Stimulated activated CD4-positive, alpha-beta T cell treated with anti-CD3 and anti-CD28 coated beads, Interleukin-4, amount 100 ng/mL, for 48 hours (primary cell): ENCODE data around the gene UFC1.

Experiments
- DNase-seq, 2 donors: peaks; one replicate each; pipeline ENCODE4 v3.0.0-alpha.2; 2020; ENCODE audit warnings: low read depth in 2 of 2

UFC1 gene

GRCh38 chr1:161168906-161169305 is 15.1 kb downstream of the UFC1 start:
- DNase-seq = no peak

- DNase-seq = no peak
Measured at GRCh38 chr1:161171191-161171590, 17.4 kb downstream of the UFC1 start.

GRCh38 chr1:161171696-161172095 is 17.9 kb downstream of the UFC1 start:
- no peak for DNase-seq

- no peak for DNase-seq
Measured at GRCh38 chr1:161172349-161172748, 18.6 kb downstream of the UFC1 start.

- no peak for DNase-seq
Measured at GRCh38 chr1:161172776-161173376, 19.1 kb downstream of the UFC1 start.

GRCh38 chr1:161173711-161174110 is 19.9 kb downstream of the UFC1 start:
- DNase-seq = no peak

GRCh38 chr1:161174911-161175310 is 21.1 kb downstream of the UFC1 start:
- no peak for DNase-seq

- DNase-seq = no peak
Measured at GRCh38 chr1:161175771-161176453, 22.1 kb downstream of the UFC1 start.

GRCh38 chr1:161176468-161177111 is 22.8 kb downstream of the UFC1 start:
- no peak for DNase-seq

- peak; percentile 94 to 99 for DNase-seq
Measured at GRCh38 chr1:161177112-161177935, 23.5 kb downstream of the UFC1 start, which contains the start of gene B4GALT3. Gene B4GALT3, minus strand, starts transcription at chr1:161177507. Its CDS starts 1,447 bp downstream, at chr1:161176060.

GRCh38 chr1:161177936-161178244 is 24.1 kb downstream of the UFC1 start:
- DNase-seq = no peak

GRCh38 chr1:161179698-161180097 is 25.9 kb downstream of the UFC1 start:
- DNase-seq = no peak

GRCh38 chr1:161180639-161181038 is 26.9 kb downstream of the UFC1 start:
- DNase-seq = no peak

- DNase-seq = peak in 1 of 2 donors; percentile 54
Measured at GRCh38 chr1:161182214-161182613, 28.4 kb downstream of the UFC1 start.

GRCh38 chr1:161185282-161185682 is 31.5 kb downstream of the UFC1 start:
- peak; percentile 42 to 56 for DNase-seq

- no peak for DNase-seq
Measured at GRCh38 chr1:161185732-161186311, 32.0 kb downstream of the UFC1 start.

GRCh38 chr1:161187311-161187710 is 33.5 kb downstream of the UFC1 start:
- DNase-seq = no peak

GRCh38 chr1:161188381-161188780 is 34.6 kb downstream of the UFC1 start:
- no peak for DNase-seq

- DNase-seq = no peak
Measured at GRCh38 chr1:161189036-161189435, 35.3 kb downstream of the UFC1 start.

- DNase-seq = no peak
Measured at GRCh38 chr1:161190962-161191521, 37.3 kb downstream of the UFC1 start.

- no peak for DNase-seq
Measured at GRCh38 chr1:161191971-161192370, 38.2 kb downstream of the UFC1 start.
